GM12878 (cell line): ENCODE results near the gene TMEM59. TPM values are rescaled to one million over a fixed set of nuclear protein-coding genes. Genes with fewer than 3 reads are reported as not detected.

Experiments used
- BCL11A ChIP-seq: IDR thresholded peaks from 2 replicates; pipeline ENCODE4 v1.6.1; 2011; ENCODE audit warnings: low read depth, low read length
- CBX3 ChIP-seq: fragments of 200-600 bp; sonication (generic); IDR thresholded peaks from 2 replicates; pipeline ENCODE4 v1.6.1; 2016; ENCODE audit warnings: low read depth, borderline replicate concordance
- ETV6 ChIP-seq, 2 experiments: fragments of 450-650 bp in 1 of 2; IDR thresholded peaks in 1 of 2; conservative IDR thresholded peaks in 1 of 2; 2 replicates each; pipeline ENCODE4 v1.6.1; 2014; ENCODE audit warnings: antibody characterized with exemption in 1 of 2, borderline replicate concordance in 1 of 2, low read depth in 1 of 2, mild to moderate bottlenecking in 1 of 2, moderate library complexity in 1 of 2
- FOS ChIP-seq: IDR thresholded peaks from 3 replicates; pipeline ENCODE4 v1.6.1; 2011; ENCODE audit warnings: borderline replicate concordance; ENCODE audit not compliant: insufficient read length; ENCODE audit errors: extremely low read depth
- IKZF2 ChIP-seq, 2 experiments: fragments of 450-650 bp; IDR thresholded peaks; 2 replicates each; pipeline ENCODE4 v1.6.1; 2017; ENCODE audit warnings: mild to moderate bottlenecking in 2 of 2, moderate library complexity in 2 of 2
- NRF1 ChIP-seq: conservative IDR thresholded peaks from 2 replicates; pipeline ENCODE4 v1.6.1; 2011; ENCODE audit warnings: mild to moderate bottlenecking, low read depth, low read length, improper control_type of control experiment
- POLR2AphosphoS5 ChIP-seq: IDR thresholded peaks from 2 replicates; pipeline ENCODE4 v1.6.1; 2011; ENCODE audit warnings: mild to moderate bottlenecking, low read length, inconsistent platforms
- RB1 ChIP-seq: fragments of 450-650 bp; formaldehyde crosslinking; IDR thresholded peaks from 2 replicates; pipeline ENCODE4 v1.6.1; 2017; ENCODE audit warnings: mild to moderate bottlenecking, borderline replicate concordance
- RFX5 ChIP-seq: IDR thresholded peaks from 2 replicates; pipeline ENCODE4 v1.6.1; 2011; ENCODE audit warnings: low read depth, low read length, improper control_type of control experiment
- SMAD5 ChIP-seq: IDR thresholded peaks from 2 replicates; pipeline ENCODE4 v1.6.1; 2016; ENCODE audit warnings: antibody characterized with exemption, low read depth
- SP1 ChIP-seq: IDR thresholded peaks from one replicate; pipeline ENCODE4 v1.6.1; 2011; ENCODE audit warnings: low read depth, low read length
- SRF ChIP-seq, 2 experiments: IDR thresholded peaks; 2 replicates each; pipeline ENCODE4 v1.6.1; 2011; ENCODE audit warnings: low read depth in 2 of 2, low read length in 2 of 2, mild to moderate bottlenecking in 1 of 2, moderate library complexity in 1 of 2
- STAT1 ChIP-seq: fragments of 450-650 bp; conservative IDR thresholded peaks from 2 replicates; pipeline ENCODE4 v1.6.1; 2014; ENCODE audit warnings: antibody characterized with exemption, mild to moderate bottlenecking
- TARDBP ChIP-seq: IDR thresholded peaks from 2 replicates; pipeline ENCODE4 v1.6.1; 2016; ENCODE audit warnings: borderline replicate concordance
- ZSCAN29 ChIP-seq: fragments of 450-650 bp; IDR thresholded peaks from 2 replicates; pipeline ENCODE4 v1.6.1; 2017; ENCODE audit warnings: mild to moderate bottlenecking, moderate library complexity
- polyA plus RNA-seq, 11 experiments: library from polyadenylated mRNA; depleted of rRNA in 4 of 11; unstranded in 6 of 11; stranded (reverse) in 5 of 11; fragments of >200 nt; fragmentation: Nextera tagmentation in 4 of 11; fragmentation: Illumina TruSeq in 1 of 11; extraction: Ambion mirVana in 4 of 11; extraction: Trizol in 1 of 11; gene quantifications; 1 replicate in 1 of 11; 2 replicates in 10 of 11; pipeline versions ENCODE4 v1.2.1 to v1.2.3, GENCODE V29; 2011 to 2016; ENCODE audit warnings: inconsistent platforms in 2 of 11, missing spikeins in 2 of 11, low read depth in 1 of 11
- total RNA-seq, 4 experiments: library from RNA; depleted of rRNA in 3 of 4; stranded (reverse); fragments of >200 nt in 3 of 4; fragmentation: Illumina TruSeq in 1 of 4; extraction: Trizol in 1 of 4; gene quantifications; 2 replicates each; pipeline versions ENCODE4 v1.2.1 to v1.2.3, GENCODE V29; 2013 to 2021
- TF ChIP-seq, protein P1 (sequence below): IDR thresholded peaks from 2 replicates; pipeline ENCODE4 v1.6.1; 2011; ENCODE audit warnings: mild to moderate bottlenecking, low read depth, low read length, moderate library complexity; ENCODE audit not compliant: insufficient replicate concordance
- TF ChIP-seq, protein P2 (sequence below): fragments of 450-650 bp; IDR thresholded peaks from 2 replicates; pipeline ENCODE4 v1.6.1; 2017; ENCODE audit warnings: mild to moderate bottlenecking, moderate library complexity
- TF ChIP-seq, protein P3 (sequence below): IDR thresholded peaks from 2 replicates; pipeline ENCODE4 v1.6.1; 2012; ENCODE audit warnings: low read depth, low read length, improper control_type of control experiment
- TF ChIP-seq, protein P4 (sequence below): fragments of 450-650 bp; IDR thresholded peaks from 2 replicates; pipeline ENCODE4 v1.6.1; 2017; ENCODE audit warnings: mild to moderate bottlenecking, moderate library complexity

Gene TMEM59
- total and polyA plus RNA-seq, 10 of the 15 experiments (the other 5 are each of a cell fraction or from before 2014, with no cell fraction given) = 69.9 to 273 (median 111) TPM

DNA sequence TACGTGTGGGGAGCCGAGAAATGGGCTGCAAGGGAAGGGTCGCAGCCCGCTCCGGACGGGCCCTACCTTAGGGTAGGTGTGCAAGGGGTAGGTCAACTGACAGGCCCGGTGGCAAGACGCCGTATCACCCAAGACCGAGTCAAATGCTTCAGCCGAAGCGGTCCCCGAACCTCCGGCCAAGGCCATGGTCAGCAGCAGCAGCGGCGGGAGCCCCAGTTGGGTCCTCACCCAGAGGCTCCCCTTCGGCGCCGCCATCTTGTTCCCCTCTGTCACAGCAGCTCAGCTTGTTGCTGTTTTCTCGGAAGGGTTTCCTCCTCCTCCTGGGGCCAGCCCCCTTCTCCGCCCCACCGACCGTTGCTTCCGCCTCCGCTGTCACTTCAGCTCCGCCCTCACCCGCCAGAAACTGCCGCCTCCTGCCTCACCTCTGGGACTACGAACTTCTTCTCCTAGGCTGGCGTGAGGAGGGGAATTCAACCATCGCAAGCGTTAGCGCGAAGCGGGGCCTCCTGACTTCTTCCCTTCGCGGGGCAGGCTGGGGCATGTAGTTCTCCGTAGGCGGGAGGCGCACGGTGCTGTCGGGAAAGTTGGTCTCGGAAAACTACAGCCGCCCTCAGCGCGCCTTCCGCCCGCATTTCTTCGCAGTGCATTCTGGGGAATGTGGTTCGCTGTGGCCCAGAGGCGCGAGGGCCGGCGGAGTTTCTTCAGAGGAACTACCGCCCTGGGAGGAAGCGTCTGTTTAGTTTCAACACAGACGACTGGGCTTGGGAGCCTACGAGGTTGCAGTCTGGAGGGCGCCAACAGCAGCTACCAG is at the start of gene TMEM59, which contains the start of gene TCEANC2 (continued):
- TF ChIP-seq, protein P1, sequence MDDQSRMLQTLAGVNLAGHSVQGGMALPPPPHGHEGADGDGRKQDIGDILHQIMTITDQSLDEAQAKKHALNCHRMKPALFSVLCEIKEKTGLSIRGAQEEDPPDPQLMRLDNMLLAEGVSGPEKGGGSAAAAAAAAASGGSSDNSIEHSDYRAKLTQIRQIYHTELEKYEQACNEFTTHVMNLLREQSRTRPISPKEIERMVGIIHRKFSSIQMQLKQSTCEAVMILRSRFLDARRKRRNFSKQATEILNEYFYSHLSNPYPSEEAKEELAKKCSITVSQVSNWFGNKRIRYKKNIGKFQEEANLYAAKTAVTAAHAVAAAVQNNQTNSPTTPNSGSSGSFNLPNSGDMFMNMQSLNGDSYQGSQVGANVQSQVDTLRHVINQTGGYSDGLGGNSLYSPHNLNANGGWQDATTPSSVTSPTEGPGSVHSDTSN = peak; percentile 63
- TF ChIP-seq STAT1 (no peak), ETV6 (conservative IDR thresholded peaks at IDR 0.05 in 1 of 2, IDR thresholded peaks at IDR 0.05 in 1 of 2; ENCODE audit: borderline replicate concordance in 1 of 2, low read depth in 1 of 2) (peak in 1 of 2 experiments; percentile 49; a peak in 1 of 4 replicates), CBX3 (no peak), ZSCAN29 (no peak), BCL11A (0 out of 2 replicates have a peak, but pooled peaks have one; percentile 2), POLR2AphosphoS5 (peak; percentile 80), NRF1 (no peak), RB1 (peak; percentile 44; the same call in 1 of the 2 replicates), IKZF2 (IDR thresholded peaks at IDR 0.05) (peak in 1 of 2 experiments; percentile 60; a peak in 1 of 4 replicates), TARDBP (peak; percentile 84), FOS (no peak), SRF (IDR thresholded peaks at IDR 0.05; ENCODE audit: low read depth in 2 of 2, low read length in 2 of 2) (no peak), SMAD5 (peak; percentile 44; the same call in 1 of the 2 replicates), RFX5 (no peak; the same call in 1 of the 2 replicates), SP1 (no peak)
- TF ChIP-seq, protein P2, sequence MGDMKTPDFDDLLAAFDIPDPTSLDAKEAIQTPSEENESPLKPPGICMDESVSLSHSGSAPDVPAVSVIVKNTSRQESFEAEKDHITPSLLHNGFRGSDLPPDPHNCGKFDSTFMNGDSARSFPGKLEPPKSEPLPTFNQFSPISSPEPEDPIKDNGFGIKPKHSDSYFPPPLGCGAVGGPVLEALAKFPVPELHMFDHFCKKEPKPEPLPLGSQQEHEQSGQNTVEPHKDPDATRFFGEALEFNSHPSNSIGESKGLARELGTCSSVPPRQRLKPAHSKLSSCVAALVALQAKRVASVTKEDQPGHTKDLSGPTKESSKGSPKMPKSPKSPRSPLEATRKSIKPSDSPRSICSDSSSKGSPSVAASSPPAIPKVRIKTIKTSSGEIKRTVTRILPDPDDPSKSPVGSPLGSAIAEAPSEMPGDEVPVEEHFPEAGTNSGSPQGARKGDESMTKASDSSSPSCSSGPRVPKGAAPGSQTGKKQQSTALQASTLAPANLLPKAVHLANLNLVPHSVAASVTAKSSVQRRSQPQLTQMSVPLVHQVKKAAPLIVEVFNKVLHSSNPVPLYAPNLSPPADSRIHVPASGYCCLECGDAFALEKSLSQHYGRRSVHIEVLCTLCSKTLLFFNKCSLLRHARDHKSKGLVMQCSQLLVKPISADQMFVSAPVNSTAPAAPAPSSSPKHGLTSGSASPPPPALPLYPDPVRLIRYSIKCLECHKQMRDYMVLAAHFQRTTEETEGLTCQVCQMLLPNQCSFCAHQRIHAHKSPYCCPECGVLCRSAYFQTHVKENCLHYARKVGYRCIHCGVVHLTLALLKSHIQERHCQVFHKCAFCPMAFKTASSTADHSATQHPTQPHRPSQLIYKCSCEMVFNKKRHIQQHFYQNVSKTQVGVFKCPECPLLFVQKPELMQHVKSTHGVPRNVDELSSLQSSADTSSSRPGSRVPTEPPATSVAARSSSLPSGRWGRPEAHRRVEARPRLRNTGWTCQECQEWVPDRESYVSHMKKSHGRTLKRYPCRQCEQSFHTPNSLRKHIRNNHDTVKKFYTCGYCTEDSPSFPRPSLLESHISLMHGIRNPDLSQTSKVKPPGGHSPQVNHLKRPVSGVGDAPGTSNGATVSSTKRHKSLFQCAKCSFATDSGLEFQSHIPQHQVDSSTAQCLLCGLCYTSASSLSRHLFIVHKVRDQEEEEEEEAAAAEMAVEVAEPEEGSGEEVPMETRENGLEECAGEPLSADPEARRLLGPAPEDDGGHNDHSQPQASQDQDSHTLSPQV = no peak
- TF ChIP-seq, protein P3, sequence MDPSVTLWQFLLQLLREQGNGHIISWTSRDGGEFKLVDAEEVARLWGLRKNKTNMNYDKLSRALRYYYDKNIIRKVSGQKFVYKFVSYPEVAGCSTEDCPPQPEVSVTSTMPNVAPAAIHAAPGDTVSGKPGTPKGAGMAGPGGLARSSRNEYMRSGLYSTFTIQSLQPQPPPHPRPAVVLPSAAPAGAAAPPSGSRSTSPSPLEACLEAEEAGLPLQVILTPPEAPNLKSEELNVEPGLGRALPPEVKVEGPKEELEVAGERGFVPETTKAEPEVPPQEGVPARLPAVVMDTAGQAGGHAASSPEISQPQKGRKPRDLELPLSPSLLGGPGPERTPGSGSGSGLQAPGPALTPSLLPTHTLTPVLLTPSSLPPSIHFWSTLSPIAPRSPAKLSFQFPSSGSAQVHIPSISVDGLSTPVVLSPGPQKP = no peak; the same call in 1 of the 2 replicates
- TF ChIP-seq, protein P4, sequence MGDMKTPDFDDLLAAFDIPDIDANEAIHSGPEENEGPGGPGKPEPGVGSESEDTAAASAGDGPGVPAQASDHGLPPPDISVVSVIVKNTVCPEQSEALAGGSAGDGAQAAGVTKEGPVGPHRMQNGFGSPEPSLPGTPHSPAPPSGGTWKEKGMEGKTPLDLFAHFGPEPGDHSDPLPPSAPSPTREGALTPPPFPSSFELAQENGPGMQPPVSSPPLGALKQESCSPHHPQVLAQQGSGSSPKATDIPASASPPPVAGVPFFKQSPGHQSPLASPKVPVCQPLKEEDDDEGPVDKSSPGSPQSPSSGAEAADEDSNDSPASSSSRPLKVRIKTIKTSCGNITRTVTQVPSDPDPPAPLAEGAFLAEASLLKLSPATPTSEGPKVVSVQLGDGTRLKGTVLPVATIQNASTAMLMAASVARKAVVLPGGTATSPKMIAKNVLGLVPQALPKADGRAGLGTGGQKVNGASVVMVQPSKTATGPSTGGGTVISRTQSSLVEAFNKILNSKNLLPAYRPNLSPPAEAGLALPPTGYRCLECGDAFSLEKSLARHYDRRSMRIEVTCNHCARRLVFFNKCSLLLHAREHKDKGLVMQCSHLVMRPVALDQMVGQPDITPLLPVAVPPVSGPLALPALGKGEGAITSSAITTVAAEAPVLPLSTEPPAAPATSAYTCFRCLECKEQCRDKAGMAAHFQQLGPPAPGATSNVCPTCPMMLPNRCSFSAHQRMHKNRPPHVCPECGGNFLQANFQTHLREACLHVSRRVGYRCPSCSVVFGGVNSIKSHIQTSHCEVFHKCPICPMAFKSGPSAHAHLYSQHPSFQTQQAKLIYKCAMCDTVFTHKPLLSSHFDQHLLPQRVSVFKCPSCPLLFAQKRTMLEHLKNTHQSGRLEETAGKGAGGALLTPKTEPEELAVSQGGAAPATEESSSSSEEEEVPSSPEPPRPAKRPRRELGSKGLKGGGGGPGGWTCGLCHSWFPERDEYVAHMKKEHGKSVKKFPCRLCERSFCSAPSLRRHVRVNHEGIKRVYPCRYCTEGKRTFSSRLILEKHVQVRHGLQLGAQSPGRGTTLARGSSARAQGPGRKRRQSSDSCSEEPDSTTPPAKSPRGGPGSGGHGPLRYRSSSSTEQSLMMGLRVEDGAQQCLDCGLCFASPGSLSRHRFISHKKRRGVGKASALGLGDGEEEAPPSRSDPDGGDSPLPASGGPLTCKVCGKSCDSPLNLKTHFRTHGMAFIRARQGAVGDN = no peak
